Right atrium auricular region (tissue), 2 donors: Measurements from ENCODE around the gene STYXL2. TPM values are rescaled to one million over a fixed set of nuclear protein-coding genes. Genes with fewer than 3 reads are reported as not detected.

ENCODE experiments used
- DNase-seq: peaks from one replicate; pipeline ENCODE4 v3.0.0-alpha.2; 2019; ENCODE audit warnings: low spot score
- H3K27ac ChIP-seq, 2 donors: fragments of 200-600 bp; sonication (generic); 1 replicate in 1 of 2; 2 replicates in 1 of 2; pipeline ENCODE4 v1.5.1; 2016 to 2019
- H3K27me3 ChIP-seq, 2 donors: fragments of 200-600 bp; sonication (generic); one replicate each; pipeline versions ENCODE4 v1.5.1 to v1.6.0; 2017 to 2019
- H3K36me3 ChIP-seq: fragments of 200-600 bp; sonication (generic); one replicate; pipeline ENCODE4 v1.5.1; 2016
- H3K4me1 ChIP-seq, 2 donors: fragments of 200-600 bp; sonication (generic); one replicate each; pipeline versions ENCODE4 v1.5.1 to v1.6.0; 2017 to 2019
- H3K4me3 ChIP-seq, 2 donors: fragments of 200-600 bp; sonication (generic); 1 replicate in 1 of 2; 2 replicates in 1 of 2; pipeline ENCODE4 v1.5.1; 2017 to 2019; ENCODE audit warnings: mild to moderate bottlenecking in 1 of 2, moderate library complexity in 1 of 2
- H3K9me3 ChIP-seq, 2 donors: fragments of 200-600 bp; sonication (generic); one replicate each; pipeline ENCODE4 v1.5.1; 2019
- total RNA-seq, 2 donors: library from RNA; depleted of rRNA; stranded (reverse); fragments of >200 nt; gene quantifications; one replicate each; pipeline ENCODE4 v1.1.0, GENCODE V29; 2016
- TF ChIP-seq, protein P1 (sequence below), 2 donors: fragments of 200-600 bp; sonication (generic); IDR thresholded peaks; one replicate each; pipeline ENCODE4 v1.5.1; 2019; ENCODE audit warnings: antibody characterized with exemption in 2 of 2

Gene STYXL2
- total RNA-seq, 2 donors from 2014 or later = 60.2 to 148 TPM

DNA sequence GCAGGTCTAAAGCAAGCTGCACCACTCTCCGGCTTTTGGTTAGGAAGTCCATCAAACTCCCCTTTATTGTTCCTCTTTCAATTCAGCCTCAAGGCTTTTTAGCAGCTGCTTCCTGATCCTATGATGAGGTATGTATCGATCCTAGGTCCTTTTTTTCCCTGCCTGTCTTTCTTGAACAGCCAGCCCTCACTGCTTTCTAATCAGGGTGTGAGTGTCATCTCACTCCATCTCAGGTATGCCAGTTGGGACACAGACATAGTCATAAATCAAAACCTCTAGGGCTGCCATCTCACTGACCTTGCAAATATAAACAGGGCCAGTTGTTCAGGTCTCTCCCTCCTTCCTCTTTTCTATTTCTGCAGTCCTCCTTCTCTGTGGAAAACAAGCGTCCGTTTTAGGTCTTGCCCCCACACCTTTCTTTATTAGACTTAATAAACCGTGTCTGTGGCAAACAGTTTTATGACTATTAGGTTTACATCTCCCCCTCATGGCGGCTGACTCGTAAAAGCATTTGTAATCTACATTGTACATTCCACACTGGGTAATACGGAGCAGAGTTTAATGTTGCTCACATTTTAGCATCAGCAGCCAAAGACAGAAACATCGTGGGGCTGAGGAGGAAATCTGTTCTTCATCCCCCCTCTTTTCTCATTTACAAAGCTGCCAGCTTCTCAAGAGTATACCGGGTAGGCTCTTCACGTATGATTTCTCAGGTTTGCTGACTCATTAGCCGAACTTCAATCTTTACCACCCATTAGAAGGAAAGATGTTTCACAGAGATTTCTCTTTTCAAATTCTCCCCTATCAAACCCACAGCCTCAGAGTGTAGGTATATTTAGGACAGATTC, 11.6 kb downstream of the STYXL2 start:
- TF ChIP-seq, protein P1, sequence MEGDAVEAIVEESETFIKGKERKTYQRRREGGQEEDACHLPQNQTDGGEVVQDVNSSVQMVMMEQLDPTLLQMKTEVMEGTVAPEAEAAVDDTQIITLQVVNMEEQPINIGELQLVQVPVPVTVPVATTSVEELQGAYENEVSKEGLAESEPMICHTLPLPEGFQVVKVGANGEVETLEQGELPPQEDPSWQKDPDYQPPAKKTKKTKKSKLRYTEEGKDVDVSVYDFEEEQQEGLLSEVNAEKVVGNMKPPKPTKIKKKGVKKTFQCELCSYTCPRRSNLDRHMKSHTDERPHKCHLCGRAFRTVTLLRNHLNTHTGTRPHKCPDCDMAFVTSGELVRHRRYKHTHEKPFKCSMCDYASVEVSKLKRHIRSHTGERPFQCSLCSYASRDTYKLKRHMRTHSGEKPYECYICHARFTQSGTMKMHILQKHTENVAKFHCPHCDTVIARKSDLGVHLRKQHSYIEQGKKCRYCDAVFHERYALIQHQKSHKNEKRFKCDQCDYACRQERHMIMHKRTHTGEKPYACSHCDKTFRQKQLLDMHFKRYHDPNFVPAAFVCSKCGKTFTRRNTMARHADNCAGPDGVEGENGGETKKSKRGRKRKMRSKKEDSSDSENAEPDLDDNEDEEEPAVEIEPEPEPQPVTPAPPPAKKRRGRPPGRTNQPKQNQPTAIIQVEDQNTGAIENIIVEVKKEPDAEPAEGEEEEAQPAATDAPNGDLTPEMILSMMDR (IDR thresholded peaks at IDR 0.05) = no peak
- Histone ChIP-seq H3K9me3 (no peaks in the 10 kb centered on the region), H3K27me3 (no peaks in the 10 kb centered on the region), H3K4me1 (peaks cover 0 to 17% of the 10 kb centered on the region in 2 donors), H3K27ac (peak overlapping the region; percentile 39 to 70), H3K4me3 (no peak overlapping the region), H3K36me3 (peaks cover 15% of the 10 kb centered on the region)
- DNase-seq = no peak

DNA sequence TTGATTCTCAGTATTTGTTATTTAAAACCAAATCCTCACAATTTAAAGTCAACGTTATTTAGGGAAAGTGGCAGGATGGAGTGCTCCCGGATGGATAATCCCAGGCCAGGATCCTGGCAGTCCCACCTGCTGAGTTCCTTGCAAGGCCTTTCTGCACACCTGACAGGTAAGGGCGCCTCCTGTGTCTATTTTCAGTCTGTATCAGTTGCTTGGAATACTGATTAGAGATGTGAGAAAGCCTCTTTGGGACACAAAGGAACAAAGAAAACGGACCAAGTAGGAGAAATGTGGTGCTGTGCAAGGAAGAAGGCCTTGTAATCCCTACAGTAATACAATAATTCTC, 12.2 kb downstream of the STYXL2 start:
- no peaks in the 10 kb centered on the region for H3K27me3 ChIP-seq
- peak overlapping the region; percentile 39 to 70 for H3K27ac ChIP-seq
- no peak overlapping the region for H3K4me3 ChIP-seq
- TF ChIP-seq, protein P1 (IDR thresholded peaks at IDR 0.05) = no peak
- DNase-seq = no peak
- peaks cover 10% of the 10 kb centered on the region for H3K36me3 ChIP-seq
- H3K9me3 ChIP-seq = no peaks in the 10 kb centered on the region
- peaks cover 0 to 17% of the 10 kb centered on the region in 2 donors for H3K4me1 ChIP-seq

DNA sequence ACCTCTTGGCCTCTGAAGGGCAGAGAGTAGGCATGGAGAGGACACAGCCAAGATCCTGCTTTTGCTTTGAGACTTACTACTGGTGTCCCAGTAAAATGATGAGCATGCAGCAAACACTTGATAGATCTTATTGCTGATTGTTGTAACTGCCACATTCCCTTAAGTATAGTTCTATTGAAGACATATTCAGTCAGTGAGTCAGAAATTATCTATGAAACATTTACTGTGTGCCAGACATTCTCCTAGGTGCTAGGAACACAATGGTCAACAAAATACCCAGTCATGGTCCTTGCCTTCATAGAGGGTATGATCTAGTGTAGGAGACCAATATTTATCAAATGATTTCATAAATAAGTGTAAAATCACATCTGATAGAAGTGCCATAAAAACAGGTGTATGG, 13.6 kb downstream of the STYXL2 start:
- H3K4me1 ChIP-seq = peaks cover 0 to 17% of the 10 kb centered on the region in 2 donors
- H3K27ac ChIP-seq = peak overlapping the region; percentile 46 to 70
- TF ChIP-seq, protein P1 (IDR thresholded peaks at IDR 0.05) = no peak
- no peaks in the 10 kb centered on the region for H3K27me3 ChIP-seq
- no peak overlapping the region for H3K4me3 ChIP-seq
- H3K9me3 ChIP-seq = no peaks in the 10 kb centered on the region
- H3K36me3 ChIP-seq = peaks cover 9% of the 10 kb centered on the region
- no peak for DNase-seq

DNA sequence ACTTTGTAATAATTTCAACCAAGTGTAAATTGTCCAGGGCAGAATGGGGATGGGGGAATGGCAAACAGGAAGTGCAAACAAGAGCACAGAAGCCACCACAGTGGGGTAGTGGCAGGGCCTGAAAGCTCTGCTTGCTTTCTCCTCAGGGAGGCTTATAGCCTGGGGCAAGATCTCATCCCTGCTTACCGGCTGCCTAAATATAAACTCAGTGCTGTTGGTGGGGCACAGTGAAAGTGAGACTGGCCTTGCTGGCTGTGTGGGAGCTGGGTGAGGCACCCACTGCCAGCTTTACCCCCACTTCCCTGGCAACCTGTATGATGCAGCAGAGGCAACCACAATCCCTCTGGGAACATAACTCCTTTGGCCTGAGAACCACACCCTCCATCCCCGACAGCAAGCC, 15.2 kb downstream of the STYXL2 start:
- Histone ChIP-seq H3K27ac (peak overlapping the region; percentile 36 to 70), H3K4me1 (peaks cover 0 to 17% of the 10 kb centered on the region in 2 donors), H3K9me3 (no peaks in the 10 kb centered on the region)

DNA sequence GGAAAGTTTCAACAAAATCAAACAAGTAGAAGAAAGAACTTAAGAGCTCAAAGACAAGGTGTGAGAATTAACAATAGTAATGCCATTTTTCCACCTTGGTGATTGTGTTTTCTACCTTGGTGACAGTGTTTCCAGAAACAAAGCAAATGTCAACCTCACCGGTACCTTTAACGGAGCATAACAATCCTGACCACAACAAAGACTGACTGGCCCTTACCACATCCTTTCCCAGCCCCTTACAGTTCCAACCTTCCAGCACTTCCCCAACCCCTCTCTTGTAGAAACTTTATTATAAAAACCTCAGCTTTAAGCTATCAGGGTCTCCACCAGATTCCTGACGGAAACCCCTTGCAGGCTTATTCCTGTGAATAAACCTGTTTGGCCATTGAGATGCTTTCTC, 16.7 kb downstream of the STYXL2 start:
- H3K9me3 ChIP-seq = no peaks in the 10 kb centered on the region
- no peak for DNase-seq
- no peak overlapping the region for H3K4me3 ChIP-seq
- no peak overlapping the region for H3K27ac ChIP-seq
- no peaks in the 10 kb centered on the region for H3K27me3 ChIP-seq
- peaks cover 0 to 13% of the 10 kb centered on the region in 2 donors for H3K4me1 ChIP-seq
- TF ChIP-seq, protein P1 (IDR thresholded peaks at IDR 0.05) = no peak
- peaks cover 39% of the 10 kb centered on the region for H3K36me3 ChIP-seq

More for the DNA sequence above, 15.2 kb downstream of the STYXL2 start:
- no peak overlapping the region for H3K4me3 ChIP-seq
- no peaks in the 10 kb centered on the region for H3K27me3 ChIP-seq
- H3K36me3 ChIP-seq = peaks cover 25% of the 10 kb centered on the region
- TF ChIP-seq, protein P1 (IDR thresholded peaks at IDR 0.05) = no peak
- no peak for DNase-seq
